Putamen (tissue), 1 donor: ENCODE measurements around the gene NIN.
"Not testable (repeated sequence)": the region's sequence is repeated elsewhere in the genome, so short reads cannot be mapped to it uniquely, and the experiment has no call there.

Experiments
- DNase-seq: peaks from one replicate; pipeline ENCODE4 v3.0.0-alpha.2; 2016; ENCODE audit warnings: low spot score

The NIN gene

GRCh38 chr14:50816395-50817047 lies 14.4 kb downstream of the NIN start:
- DNase-seq: no peak

GRCh38 chr14:50815526-50815925 lies 15.4 kb downstream of the NIN start:
- DNase-seq: not testable (repeated sequence)

- not testable (repeated sequence) for DNase-seq
These were observed 15.9 kb downstream of the NIN start for GRCh38 chr14:50815058-50815457.

GRCh38 chr14:50814161-50814560 lies 16.8 kb downstream of the NIN start:
- no peak for DNase-seq

- DNase-seq: no peak
These were observed 17.5 kb downstream of the NIN start for GRCh38 chr14:50813544-50813863.

- DNase-seq: no peak
These were observed 18.0 kb downstream of the NIN start for GRCh38 chr14:50812856-50813543.

- no peak for DNase-seq
These were observed 18.8 kb downstream of the NIN start for GRCh38 chr14:50812180-50812579.

GRCh38 chr14:50808053-50808452 lies 22.9 kb downstream of the NIN start:
- no peak for DNase-seq

- no peak for DNase-seq
These were observed 24.6 kb downstream of the NIN start for GRCh38 chr14:50806241-50806933.

- no peak for DNase-seq
These were observed 25.6 kb downstream of the NIN start for GRCh38 chr14:50805396-50805795.

GRCh38 chr14:50804181-50804721 lies 26.7 kb downstream of the NIN start:
- DNase-seq: no peak

GRCh38 chr14:50801706-50802105 lies 29.3 kb downstream of the NIN start:
- DNase-seq: no peak

- DNase-seq: no peak
These were observed 30.9 kb downstream of the NIN start for GRCh38 chr14:50800032-50800431.

GRCh38 chr14:50798048-50798421 lies 32.9 kb downstream of the NIN start:
- no peak for DNase-seq

- DNase-seq: peak; percentile 61
These were observed 33.5 kb downstream of the NIN start for GRCh38 chr14:50797250-50798047.

- DNase-seq: no peak
These were observed 34.6 kb downstream of the NIN start for GRCh38 chr14:50796390-50796789.

- DNase-seq: no peak
These were observed 35.1 kb downstream of the NIN start for GRCh38 chr14:50795909-50796308.

GRCh38 chr14:50795142-50795541 lies 35.8 kb downstream of the NIN start:
- DNase-seq: no peak

GRCh38 chr14:50794068-50794645 lies 36.8 kb downstream of the NIN start:
- DNase-seq: no peak

- DNase-seq: no peak
These were observed 38.3 kb downstream of the NIN start for GRCh38 chr14:50792634-50793068.

- DNase-seq: no peak
These were observed 38.9 kb downstream of the NIN start for GRCh38 chr14:50792051-50792477.

- no peak for DNase-seq
These were observed 39.8 kb downstream of the NIN start for GRCh38 chr14:50791201-50791600.
